Cardiac muscle cell (in vitro differentiated cells and primary cell): ENCODE results near the gene BASP1. TPM values are rescaled to one million over a fixed set of nuclear protein-coding genes. Genes with fewer than 3 reads are reported as not detected.
A peak's percentile ranks its signal among the peaks of the same experiment; 100 is the strongest.

Source experiments
- DNase-seq, 2 donors: peaks; one replicate each; pipeline versions ENCODE4 v3.0.0 to v3.0.0-alpha.2; 2010 to 2017; ENCODE audit warnings: low read depth in 1 of 2, low spot score in 1 of 2
- H3K27ac ChIP-seq: fragments of 200-600 bp; sonication (generic); 2 replicates; pipeline ENCODE4 v1.5.1; 2016
- H3K27me3 ChIP-seq: fragments of 200-600 bp; sonication (generic); 2 replicates; pipeline ENCODE4 v1.6.0; 2016; ENCODE audit warnings: control low read depth
- H3K36me3 ChIP-seq: fragments of 200-600 bp; sonication (generic); 2 replicates; pipeline ENCODE4 v1.5.1; 2016; ENCODE audit warnings: control low read depth
- H3K4me1 ChIP-seq: fragments of 200-600 bp; sonication (generic); 2 replicates; pipeline ENCODE4 v1.8.1; 2017; ENCODE audit warnings: low read depth, mild to moderate bottlenecking, mixed run types
- H3K4me3 ChIP-seq: fragments of 200-600 bp; sonication (generic); 2 replicates; pipeline ENCODE4 v1.5.1; 2016; ENCODE audit warnings: mild to moderate bottlenecking
- H3K9me3 ChIP-seq: fragments of 200-600 bp; sonication (generic); 2 replicates; pipeline ENCODE4 v1.5.1; 2017; ENCODE audit warnings: low read depth, mild to moderate bottlenecking, control low read depth
- polyA plus RNA-seq: library from polyadenylated mRNA; unstranded; fragments of >200 nt; fragmentation: Nextera tagmentation; extraction: Ambion mirVana; gene quantifications from 2 replicates; pipeline ENCODE4 v1.2.1, GENCODE V29; 2016
- total RNA-seq: library from RNA; depleted of rRNA; stranded (reverse); fragments of >200 nt; gene quantifications from 2 replicates; pipeline ENCODE4 v1.2.3, GENCODE V29; 2016
- TF ChIP-seq, protein P1 (sequence below): IDR thresholded peaks from 2 replicates; pipeline ENCODE4 v1.5.1; 2012; ENCODE audit warnings: low read depth, mild to moderate bottlenecking, low read length

BASP1 gene
- total and polyA plus RNA-seq, 2 experiments from 2014 or later, result 91.2 to 129 TPM

- TF ChIP-seq, protein P1, sequence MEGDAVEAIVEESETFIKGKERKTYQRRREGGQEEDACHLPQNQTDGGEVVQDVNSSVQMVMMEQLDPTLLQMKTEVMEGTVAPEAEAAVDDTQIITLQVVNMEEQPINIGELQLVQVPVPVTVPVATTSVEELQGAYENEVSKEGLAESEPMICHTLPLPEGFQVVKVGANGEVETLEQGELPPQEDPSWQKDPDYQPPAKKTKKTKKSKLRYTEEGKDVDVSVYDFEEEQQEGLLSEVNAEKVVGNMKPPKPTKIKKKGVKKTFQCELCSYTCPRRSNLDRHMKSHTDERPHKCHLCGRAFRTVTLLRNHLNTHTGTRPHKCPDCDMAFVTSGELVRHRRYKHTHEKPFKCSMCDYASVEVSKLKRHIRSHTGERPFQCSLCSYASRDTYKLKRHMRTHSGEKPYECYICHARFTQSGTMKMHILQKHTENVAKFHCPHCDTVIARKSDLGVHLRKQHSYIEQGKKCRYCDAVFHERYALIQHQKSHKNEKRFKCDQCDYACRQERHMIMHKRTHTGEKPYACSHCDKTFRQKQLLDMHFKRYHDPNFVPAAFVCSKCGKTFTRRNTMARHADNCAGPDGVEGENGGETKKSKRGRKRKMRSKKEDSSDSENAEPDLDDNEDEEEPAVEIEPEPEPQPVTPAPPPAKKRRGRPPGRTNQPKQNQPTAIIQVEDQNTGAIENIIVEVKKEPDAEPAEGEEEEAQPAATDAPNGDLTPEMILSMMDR, result peak; percentile 79
- H3K36me3 ChIP-seq, result no peaks in the 10 kb centered on the region
- DNase-seq, result peak; percentile 85 to 90
- H3K4me3 ChIP-seq, result peak overlapping the region; percentile 80
- no peaks in the 10 kb centered on the region for H3K9me3 ChIP-seq
- H3K4me1 ChIP-seq, result peaks cover 3% of the 10 kb centered on the region
- no peak overlapping the region for H3K27ac ChIP-seq
- H3K27me3 ChIP-seq, result no peaks in the 10 kb centered on the region
Measured at GRCh38 chr5:17216176-17216973, 1.1 kb upstream of the BASP1 start.

- peaks cover 7% of the 10 kb centered on the region for H3K4me1 ChIP-seq
- H3K27me3 ChIP-seq, result no peaks in the 10 kb centered on the region
- H3K4me3 ChIP-seq, result peak overlapping the region; percentile 80
- H3K36me3 ChIP-seq, result no peaks in the 10 kb centered on the region
- H3K27ac ChIP-seq, result no peak overlapping the region
- TF ChIP-seq, protein P1, result no peak
- H3K9me3 ChIP-seq, result no peaks in the 10 kb centered on the region
- DNase-seq, result peak; percentile 75 to 78
Measured at GRCh38 chr5:17216974-17217492, 398 bp upstream of the BASP1 start.

DNA sequence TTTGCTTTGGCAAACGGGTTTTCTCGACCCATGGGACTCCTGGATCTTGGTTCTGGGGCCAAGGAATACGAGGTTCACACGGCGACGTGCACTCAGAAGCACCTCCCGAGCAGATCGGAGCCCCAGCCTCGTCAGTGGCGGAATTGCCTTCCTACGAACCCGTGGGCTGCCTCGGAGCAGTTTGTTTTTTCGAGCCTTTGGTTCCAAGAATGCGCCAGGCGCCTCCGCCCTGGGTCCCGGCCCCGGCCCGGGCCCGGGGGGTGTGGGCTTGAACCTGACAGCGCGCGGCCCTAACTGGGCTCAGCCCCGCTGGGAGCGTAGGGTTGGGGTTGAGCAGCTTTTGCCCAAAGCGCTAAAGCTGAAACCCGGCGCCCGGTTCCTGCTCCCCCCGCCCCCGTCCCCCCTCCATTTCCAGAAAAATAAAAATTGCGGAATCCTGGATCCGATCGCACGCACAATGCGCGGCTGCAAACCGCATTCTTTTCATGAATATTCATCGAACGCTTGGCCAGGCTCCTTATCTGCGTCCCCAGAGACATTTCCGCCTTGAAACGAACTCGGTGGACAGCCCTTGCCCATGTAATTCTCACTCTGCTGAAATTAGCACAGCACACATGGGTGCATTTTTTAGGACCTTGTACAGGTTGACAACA is 1.0 kb downstream of the BASP1 start:
- Histone ChIP-seq H3K27ac (peak overlapping the region; percentile 2), H3K9me3 (no peaks in the 10 kb centered on the region), H3K36me3 (no peaks in the 10 kb centered on the region), H3K4me3 (peak overlapping the region; percentile 80), H3K27me3 (no peaks in the 10 kb centered on the region), H3K4me1 (peaks cover 18% of the 10 kb centered on the region)
- TF ChIP-seq, protein P1, result no peak
- peak; percentile 67 to 86 for DNase-seq

- Histone ChIP-seq H3K9me3 (no peaks in the 10 kb centered on the region), H3K27me3 (no peaks in the 10 kb centered on the region), H3K36me3 (no peaks in the 10 kb centered on the region), H3K4me3 (peak overlapping the region; percentile 80), H3K4me1 (peaks cover 18% of the 10 kb centered on the region), H3K27ac (peak overlapping the region; percentile 2)
- TF ChIP-seq, protein P1, result no peak
- peak; percentile 28 to 47 for DNase-seq
Measured at GRCh38 chr5:17219006-17219422, 1.6 kb downstream of the BASP1 start.

- Histone ChIP-seq H3K9me3 (no peaks in the 10 kb centered on the region), H3K27ac (no peak overlapping the region), H3K27me3 (no peaks in the 10 kb centered on the region), H3K4me1 (peaks cover 20% of the 10 kb centered on the region), H3K36me3 (no peaks in the 10 kb centered on the region), H3K4me3 (no peak overlapping the region)
- TF ChIP-seq, protein P1, result no peak
- DNase-seq, result no peak
Measured at GRCh38 chr5:17219469-17219868, 2.0 kb downstream of the BASP1 start.
